ENCODE data around the gene PPP1R13B.

Gene PPP1R13B

DNA sequence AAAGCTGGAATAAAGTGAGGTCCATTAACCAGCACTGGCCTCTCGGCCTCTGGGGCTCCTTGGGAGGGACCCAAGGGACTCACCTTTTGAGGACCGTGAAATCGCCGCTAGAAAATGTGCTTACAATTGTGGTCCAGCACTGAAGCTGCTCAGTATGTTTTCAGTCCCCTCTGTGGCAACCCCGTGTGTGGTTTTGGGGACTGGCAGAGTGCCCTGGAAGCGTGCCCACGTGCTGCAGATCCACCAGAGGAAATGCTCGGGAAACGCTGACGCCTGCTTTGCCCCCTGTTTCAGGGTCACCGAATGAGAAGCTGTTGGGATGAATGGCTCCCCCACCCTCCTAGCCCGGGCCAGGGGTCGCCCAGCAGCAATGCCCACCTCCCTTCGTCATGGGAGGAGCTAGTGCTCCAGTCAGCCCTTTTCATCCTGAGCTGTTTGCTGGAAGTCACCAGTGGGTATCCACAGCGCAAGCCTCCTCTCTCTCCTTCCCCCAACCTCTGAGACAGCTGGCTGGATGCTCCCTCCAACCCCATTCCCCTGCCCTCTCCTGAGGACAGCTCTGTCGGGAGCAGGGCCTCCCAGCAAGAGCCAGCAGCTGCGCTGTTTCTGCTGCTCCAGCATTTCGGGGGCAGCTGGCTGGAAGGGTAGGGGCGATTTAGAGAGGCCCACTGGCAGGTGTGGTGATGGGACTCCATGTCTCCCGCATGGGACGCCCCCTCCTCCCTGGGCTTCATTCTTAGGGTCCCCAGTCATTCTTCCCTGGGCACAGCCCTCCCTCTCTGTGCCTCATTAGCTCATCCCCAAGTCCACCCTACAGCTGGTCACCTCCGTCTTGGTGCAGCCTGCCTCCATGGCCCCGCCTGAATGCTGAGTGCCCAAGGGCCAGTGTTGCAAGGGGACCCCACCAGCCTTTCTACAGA, 33.2 kb upstream of the PPP1R13B start:
- no peak for DNase-seq (ENCODE audit: low read depth in 2 of 2)

DNA sequence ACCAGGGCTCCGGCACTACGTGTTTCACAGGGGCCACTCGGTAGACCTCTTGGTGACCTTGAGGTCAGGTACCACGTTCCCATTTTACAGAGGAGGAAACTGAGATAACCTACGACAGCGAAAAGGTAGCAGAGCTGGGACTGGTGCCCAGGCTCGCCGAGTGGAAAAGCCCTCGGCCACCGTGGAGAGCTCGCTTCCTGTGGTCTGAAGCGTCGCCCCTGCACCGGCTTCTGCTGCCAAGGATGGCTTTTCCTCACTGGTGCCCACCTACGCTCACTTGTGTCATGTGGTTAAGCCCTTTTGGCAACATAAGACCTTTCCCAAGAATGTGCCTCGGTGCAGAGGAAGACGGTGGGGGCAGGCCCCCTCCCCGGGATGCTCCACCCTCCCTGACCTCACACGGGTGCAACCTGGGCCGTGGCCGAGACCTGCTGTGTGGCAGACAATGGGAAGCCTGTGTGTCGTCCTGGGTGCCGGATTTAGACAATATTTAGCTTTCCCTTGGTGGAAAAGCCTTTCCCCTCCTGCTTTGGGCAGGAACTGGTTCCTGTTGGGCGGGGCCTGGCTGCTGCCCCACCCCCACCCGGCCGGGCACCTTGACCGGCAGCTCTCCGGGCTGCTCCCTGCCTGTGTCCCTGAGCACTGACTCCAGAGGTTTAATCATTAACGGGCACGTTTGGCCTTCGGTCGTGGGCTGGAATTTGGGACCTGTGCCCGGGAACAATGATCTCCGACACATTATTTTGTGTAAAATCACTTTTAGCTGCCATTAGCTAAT, 32.4 kb upstream of the PPP1R13B start:
- no peak for DNase-seq (ENCODE audit: low read depth in 2 of 2)

DNA sequence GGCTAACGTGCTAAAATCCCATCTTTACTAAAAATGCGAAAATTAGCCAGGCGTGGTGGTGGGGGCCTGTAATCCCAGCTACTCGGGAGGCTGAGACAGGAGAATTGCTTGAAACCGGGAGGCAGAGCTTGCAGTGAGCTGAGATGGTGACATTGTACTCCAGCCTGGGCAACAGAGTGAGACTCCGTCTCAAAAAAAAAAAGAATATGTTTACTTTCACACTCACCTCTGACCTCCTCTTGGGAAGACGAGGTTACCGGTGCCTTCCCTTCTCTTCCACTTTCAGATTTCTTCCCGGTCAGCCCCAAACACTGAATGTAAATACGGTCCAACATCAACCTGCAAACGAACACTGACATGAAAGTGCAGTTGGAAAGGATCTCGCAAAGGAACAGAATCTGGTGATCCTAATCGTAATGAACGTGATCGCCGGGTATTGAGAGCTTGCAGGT, 31.8 kb upstream of the PPP1R13B start:
- DNase-seq (ENCODE audit: low read depth in 2 of 2) = no peak

DNA sequence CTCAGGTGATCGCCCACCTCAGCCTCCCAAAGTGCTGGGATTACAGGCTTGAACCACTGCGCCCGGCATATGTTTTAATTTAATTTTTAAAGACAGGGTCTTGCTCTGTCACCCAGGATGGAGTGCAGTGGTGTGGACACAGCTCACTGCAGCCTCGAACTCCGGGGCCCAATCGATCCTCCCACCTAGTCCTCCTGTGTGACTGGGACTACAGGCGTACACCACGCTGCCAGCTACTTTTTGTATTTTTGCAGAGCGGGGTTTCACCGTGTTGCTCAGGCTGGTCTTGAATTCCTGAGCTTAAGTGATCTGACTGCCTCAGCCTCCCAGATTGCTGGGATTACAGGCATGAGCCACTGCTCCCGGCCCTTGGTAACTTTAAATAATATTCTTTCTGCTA, 30.8 kb upstream of the PPP1R13B start:
- DNase-seq (ENCODE audit: low read depth in 2 of 2) = no peak

DNA sequence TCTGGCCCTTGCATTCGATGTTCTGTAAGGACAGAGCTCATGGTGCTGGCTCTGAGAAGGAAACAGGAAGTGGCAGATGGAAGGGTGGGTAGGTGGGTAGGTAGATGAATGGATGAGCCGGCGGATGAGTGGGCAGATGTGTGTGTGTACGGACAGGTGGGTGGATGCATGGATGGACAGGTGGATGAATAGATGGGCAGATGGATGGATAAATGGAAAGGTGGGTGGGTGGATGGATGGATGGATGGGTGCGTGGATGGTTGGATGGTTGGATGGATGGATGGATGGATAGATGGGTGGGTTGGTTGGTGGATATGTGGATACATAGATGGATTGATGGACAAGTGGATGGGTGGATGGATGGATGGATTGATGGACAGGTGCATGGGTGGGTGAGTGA, 27.6 kb upstream of the PPP1R13B start:
- DNase-seq (ENCODE audit: low read depth in 2 of 2) = no peak

DNA sequence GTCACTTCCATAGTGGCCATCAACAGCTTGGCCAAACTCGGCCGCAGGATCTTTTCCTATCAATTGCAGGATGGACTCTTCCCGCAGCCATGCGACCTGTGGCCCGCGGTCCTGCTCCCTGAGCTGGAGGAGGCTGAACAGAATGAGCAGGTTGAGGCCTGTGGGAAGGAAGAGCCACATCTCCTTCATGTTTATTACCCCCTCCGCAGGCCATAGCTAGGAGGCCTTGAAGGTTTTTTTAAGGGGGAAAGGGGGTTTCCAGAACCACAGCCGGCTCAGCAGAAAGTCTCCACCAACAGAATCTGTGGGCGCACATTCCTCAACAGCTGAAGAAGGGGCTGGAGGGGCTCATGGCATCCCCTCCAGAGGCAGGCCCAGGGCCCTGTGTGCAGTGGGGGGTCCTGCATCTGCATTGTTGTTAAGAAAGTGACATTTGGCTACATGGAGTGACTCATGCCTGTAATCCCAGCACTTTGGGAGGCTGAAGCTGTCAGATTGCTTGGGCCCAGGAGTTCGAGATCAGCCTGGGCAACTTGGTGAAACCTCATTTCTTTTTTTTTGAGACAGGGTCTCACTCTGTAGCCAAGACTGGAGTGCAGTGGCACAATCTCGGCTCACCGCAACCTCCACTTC, 25.2 kb upstream of the PPP1R13B start:
- no peak for DNase-seq (ENCODE audit: low read depth in 2 of 2)

DNA sequence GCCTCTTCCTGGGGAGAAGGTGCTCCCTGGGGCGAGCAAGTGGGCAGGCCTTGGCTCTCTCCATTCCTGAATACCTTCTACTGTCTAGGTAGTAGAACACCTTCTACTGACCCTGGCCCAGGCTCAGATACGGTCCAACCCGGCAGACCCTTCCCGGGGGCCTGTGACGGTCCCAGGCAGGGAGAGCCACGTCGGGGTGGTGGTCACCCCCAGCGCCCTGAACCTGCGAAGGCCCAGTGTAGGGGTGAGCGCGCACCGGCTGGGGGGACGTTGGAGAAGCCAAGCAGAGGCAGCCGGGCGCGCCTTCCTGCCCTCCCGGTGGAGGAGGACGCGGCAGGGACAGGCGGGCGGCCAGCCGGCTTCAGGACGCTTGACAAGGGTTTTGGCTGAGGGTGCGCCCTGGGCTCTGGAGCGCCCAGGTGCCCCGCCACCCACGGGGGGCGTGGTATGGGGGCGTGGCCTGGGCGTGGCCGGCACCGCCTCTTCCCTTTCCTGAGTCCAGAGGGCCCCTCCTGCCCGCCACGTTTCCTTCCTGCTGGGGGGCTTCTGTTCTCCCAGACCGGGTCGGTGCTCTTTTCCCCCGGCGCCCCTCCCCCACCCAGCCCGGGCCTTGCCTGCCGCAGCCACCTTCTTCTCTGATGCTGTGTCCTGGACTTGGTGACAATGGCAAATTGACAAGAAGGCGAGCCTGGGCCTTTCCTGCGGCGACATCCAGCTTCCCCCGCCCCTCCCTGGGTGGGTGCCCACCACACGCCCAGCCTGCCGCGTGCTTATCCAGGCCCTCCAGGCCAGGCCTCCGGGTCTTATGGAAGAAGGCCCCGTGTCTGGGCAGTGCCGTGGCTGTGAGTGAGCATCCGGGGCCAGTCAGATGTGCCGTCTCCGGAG, 24.5 kb upstream of the PPP1R13B start:
- peak; percentile 42 to 57 for DNase-seq (ENCODE audit: low read depth in 2 of 2)

DNA sequence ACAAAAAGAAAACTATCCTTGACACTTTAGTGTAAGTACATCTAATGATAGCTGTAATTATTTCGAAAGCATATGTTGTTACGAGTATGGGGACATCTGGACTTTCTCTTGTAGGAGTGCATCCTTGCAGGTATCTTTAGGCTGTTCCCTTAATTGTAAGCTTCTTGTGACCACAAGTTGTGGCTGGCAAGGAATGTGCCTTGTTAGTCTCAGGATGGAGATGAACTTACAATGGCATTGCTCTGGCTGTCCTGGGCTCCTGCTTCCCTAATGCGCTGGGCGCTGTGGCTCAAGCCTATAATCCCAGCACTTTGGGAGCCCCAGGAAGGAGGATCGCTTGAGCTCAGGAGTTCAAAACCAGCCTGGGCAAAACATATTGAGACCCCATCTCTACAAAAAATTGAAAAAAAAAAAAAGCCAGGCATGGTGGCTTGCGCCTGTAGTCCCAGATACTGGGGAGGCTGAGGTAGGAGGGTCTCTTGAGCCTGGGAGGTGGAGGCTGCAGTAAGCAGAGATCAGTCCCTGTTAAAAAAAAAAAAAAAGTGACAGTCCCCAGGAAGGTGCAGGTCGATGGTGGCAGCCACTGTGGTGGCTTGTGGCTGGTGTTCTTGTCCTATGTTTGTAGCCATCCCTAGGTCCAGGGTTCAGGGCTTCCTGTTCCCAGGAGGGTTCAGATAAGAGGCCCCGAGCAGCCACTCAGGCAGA, 23.7 kb upstream of the PPP1R13B start:
- no peak for DNase-seq (ENCODE audit: low read depth in 2 of 2)

DNA sequence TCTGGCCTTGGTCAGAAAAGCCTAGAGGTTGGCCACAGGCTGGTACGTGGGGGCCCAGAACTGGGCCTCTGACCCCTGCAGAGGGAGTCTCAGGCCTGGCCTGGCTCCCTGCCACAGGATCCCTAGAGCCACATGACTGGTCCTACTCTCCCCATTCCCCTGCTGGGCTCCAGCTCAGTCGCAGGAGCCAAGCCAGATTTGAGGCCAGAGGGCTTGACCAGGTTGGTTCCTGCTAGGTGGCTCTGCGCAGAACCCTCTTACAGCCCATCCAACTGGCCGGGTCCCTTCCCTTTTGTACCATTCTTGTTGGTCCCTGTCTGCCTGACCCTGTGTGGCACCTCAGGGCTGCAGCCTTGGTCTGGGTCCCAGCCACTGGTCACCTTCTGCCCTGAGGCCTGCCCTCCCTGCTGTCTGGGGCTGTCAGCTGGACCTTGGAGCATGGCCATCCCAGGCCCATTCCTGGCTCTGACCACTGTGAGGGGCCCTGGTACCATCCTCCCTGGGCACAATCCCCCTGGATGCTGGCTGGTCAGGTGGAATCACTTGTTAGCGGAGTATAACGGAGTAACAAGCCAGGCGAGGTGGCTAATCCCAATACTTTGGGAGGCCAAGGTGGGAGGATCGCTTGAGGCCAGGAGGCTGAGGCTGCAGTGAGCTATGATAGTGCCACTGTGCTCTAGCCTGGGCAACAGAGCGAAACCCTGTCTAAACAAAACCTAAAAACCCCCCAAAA, 22.9 kb upstream of the PPP1R13B start:
- DNase-seq (ENCODE audit: low read depth in 2 of 2) = no peak

DNA sequence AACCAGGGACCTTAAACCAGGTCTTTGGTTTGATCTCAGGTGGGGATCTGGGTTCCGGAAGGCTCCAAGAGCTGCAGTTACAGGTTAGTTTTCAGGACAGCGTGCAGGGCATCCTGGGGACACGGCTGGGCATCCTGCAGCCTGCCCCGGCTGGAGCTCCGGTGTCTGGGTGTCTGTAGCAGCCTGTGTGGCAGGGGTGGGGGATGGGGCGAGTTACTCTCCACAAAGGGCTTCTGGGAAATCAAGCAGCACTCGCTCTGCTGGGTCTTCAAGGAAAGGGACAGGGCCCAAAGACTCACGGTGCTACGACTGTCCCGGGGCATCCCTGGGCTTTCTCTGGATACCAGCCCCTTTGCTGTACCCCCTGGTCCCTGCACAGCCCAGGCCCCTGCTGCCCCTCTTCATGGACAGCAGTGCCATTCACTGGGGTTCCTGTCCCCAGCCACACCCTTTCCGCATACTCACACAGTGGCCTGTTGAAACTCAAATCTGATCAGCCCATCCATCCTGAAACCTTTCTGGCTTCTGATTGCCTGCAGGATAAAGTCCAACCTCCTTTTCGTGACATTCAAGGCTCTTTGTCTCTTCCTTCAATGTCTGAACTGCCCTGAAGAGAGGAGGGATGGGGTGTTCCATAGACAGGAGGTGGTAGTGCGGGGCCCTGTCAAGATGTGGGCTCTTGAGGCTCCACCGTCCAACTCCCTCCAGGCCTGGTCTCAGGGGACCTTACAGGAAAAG, 22.2 kb upstream of the PPP1R13B start:
- DNase-seq (ENCODE audit: low read depth in 2 of 2) = no peak

DNA sequence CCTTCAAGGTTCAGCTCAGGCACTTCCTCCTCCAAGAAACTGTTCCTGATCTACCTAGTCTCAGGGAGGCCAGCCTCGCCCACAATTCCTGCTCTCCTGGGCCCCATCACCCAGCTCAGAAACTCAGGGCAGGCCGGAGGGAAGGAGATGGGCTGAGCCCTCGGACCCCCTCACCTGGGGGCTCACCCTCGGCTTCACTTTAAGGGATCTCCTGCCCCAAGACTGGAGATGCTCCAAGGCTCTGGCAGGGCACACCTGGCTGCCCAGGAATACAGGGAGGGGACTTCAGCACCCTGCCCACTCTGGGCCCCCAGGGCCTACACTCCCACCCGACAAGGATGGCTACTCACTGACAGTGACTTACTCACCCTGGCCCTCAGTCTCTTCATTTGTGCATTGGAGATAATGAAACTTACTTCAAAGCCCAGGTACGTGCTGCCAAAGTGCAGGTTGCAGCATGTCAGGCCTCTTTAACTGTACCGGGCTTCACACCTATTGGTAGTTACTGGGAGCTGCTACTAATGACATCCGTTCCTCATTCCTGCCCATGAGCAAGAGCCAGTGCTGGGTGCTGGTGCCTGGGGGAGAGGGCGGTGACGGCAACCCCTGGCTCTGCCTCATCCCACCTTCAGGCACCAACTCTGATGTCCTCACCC, 21.0 kb upstream of the PPP1R13B start:
- DNase-seq (ENCODE audit: low read depth in 2 of 2) = no peak

DNA sequence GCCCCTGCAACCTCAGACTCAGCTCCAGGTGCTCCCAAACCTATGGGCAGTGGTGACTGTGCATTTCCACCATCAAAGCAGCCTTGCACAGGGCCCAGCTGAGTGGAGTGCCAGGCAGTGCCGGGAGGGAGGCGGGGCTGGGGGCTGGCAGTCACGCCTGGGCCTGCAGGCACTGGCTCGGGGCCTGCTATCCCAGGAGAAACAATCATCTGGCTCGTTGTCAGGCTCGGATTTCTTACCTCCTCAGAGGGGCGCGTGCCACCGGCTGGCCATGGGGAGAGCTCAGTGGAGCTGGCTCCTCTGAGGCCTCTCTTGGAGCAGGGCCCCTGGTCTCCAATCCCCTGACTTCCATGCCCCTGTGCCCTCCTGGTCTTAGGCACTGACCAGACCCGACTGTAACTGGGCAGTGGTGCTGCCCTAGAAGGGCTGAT, 20.2 kb upstream of the PPP1R13B start:
- no peak for DNase-seq (ENCODE audit: low read depth in 2 of 2)

DNA sequence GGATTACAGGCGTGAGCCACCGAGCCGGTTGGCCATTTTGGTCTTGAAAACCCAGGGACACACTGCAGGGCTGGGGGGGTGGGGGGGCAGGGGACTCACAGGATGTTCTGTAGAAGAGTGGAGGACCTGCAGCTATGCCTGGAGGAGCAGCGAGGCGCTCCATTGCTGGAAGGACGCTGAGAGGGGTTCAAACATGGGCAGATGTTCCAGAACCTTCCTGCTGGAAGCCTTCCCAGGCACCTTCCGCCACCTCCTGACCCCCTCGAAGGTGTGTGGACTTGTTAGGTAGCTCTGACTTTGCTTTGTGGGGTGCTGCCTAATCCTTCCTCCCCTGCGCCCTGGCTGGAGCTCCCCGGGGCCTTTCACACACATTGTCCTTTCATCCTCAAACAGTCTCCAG, 19.6 kb upstream of the PPP1R13B start:
- no peak for DNase-seq (ENCODE audit: low read depth in 2 of 2)

DNA sequence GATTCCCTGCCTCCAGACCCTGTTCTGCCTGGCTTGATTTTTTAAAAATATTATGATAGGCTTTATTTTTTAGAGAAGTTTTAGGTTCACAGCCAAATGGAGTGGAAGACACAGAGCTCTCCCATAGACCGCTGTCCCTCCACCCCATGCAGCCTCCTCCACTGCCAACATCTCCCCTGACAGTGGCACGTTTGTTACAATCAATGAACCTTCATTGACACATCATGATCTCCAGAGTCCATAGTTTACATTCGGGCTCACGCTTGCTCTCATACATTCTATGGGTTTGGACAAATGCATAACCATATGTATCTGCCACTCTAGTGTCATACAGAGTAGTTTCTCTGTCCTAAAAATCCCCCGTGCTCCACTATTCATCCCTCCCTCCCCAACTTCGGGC, 15.9 kb upstream of the PPP1R13B start:
- DNase-seq (ENCODE audit: low read depth in 2 of 2) = no peak

DNA sequence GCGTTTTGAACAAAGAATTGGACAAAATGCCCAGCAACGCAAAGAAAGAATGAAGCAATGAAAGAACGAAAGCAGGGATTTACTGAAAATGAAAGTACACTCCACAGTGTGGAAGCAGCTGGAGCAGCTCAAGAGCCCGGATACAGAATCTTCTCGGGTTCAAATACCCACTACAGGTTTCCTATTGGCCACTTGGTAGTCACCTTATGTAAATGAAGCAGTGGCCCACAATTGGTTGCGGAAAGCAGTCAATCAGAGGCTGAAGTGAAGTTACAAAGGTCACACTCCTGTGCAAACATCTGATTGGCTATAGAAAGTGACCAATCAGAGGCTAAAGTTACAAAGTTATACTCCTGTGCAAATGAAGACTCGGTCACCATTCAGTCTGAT, 15.0 kb upstream of the PPP1R13B start:
- no peak for DNase-seq (ENCODE audit: low read depth in 2 of 2)

DNA sequence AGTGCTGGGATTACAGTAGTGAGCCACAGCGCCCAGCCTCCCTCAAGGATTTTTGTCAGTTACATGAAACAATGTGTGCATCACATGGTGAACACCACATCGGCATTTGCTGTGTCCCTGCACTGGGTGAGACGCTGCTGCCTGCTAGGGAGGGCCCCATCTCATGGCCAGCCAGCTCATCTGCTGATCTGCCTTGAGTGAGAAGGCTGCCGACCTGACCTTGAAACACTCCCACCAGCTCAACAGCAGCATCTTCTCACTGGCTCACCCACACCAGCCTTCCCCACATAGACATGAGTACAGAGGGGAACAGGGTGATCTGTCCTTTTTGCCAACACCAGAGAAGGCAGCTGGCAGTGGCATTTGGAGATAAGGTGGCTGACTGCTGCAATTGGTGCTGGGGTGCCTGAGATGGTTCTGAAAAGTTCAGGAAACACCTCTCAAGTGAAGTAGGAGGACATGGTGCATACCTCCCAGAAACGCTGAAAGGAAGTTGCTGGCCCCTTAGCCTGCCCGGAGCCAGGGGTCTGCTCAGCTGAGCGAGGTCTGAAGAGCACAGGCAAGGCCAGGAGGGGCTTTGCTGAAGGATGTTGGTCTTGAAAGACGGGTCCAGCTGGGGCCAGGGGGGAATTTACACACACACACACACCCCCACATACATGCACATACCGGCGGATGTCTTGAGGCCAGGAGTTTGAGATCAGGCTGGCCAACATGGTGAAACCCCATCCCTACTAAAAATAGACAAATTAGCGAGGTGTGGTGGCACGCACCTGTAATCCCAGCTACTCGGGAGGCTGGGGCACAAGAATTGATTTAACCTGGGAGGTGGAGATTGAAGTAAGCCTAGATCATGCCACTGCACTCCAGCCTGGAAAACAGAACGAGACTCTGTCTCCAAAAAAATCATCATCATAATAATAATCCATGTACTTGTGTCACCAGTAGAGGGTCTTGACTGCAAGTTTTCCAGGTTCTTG, 14.3 kb upstream of the PPP1R13B start:
- no peak for DNase-seq (ENCODE audit: low read depth in 2 of 2)

DNA sequence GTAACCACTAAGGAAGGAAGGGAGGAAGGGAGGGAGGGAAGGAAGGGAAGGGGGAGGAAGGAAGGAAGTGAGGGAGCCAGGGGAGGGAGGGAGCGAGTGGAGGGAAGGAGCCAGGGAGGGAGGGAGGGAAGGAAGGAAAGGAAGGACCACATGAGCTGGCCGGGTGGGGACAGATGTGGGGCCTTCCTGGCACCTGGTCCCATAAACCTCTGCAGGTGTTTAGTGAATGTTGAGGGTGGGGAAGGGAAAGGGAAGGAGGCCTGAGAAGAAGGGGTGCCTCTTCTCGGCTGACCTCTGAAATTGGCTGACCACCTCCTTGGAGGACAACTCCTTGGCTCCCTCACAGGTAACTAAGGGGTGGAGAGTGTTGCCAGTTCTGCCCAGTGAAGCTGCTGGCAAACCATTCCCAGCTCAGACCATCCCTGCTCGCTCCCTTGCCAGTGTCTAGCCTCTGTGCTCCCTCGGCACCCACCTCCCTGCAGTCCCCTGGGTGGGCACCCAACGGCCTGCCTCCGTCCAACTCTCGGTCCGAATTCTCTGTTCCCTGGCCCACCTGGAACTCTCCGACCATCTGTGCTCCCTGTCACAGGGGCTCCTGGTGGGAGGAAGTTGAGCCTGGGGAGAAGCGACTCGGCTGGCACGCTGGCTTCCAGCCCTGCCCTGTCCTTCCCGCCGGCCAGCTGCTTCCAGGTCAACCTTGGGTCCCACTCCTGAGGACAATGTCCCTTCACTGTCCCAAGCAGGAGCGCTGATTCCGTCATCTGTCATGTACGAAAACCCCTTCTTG, 12.2 kb upstream of the PPP1R13B start:
- no peak for DNase-seq (ENCODE audit: low read depth in 2 of 2)

All from stimulated activated CD8-positive, alpha-beta memory T cell treated with anti-CD3 and anti-CD28 coated beads, Interleukin-15, amount 100 ng/mL, for 4 hours (primary cell).